Measurements from ENCODE around the gene ZBTB20.

Gene ZBTB20

GRCh38 chr3:114350271-114350670, 796.8 kb downstream of the ZBTB20 start:
- DNase-seq: no peak

GRCh38 chr3:114344492-114344891, 802.6 kb downstream of the ZBTB20 start:
- no peak for DNase-seq

GRCh38 chr3:114338651-114339357, 808.3 kb downstream of the ZBTB20 start:
- DNase-seq: no peak

- no peak for DNase-seq
These were observed 810.2 kb downstream of the ZBTB20 start for GRCh38 chr3:114336857-114337256.

GRCh38 chr3:114336122-114336697, 810.9 kb downstream of the ZBTB20 start:
- no peak for DNase-seq

- DNase-seq: no peak
These were observed 813.2 kb downstream of the ZBTB20 start for GRCh38 chr3:114333923-114334240.

- DNase-seq: peak in 16 of 51 donors; percentile 5 to 72 (median 32)
These were observed 813.7 kb downstream of the ZBTB20 start for GRCh38 chr3:114333180-114333922.

GRCh38 chr3:114332342-114333179, 814.5 kb downstream of the ZBTB20 start:
- no peak for DNase-seq

GRCh38 chr3:114331710-114332109, 815.4 kb downstream of the ZBTB20 start:
- no peak for DNase-seq

GRCh38 chr3:114331007-114331406, 816.1 kb downstream of the ZBTB20 start:
- no peak for DNase-seq

GRCh38 chr3:114329823-114330222, 817.3 kb downstream of the ZBTB20 start:
- no peak for DNase-seq

GRCh38 chr3:114328345-114328744, 818.7 kb downstream of the ZBTB20 start:
- no peak for DNase-seq

GRCh38 chr3:114327665-114328064, 819.4 kb downstream of the ZBTB20 start:
- DNase-seq: no peak

- no peak for DNase-seq
These were observed 823.4 kb downstream of the ZBTB20 start for GRCh38 chr3:114323546-114324254.

- no peak for DNase-seq
These were observed 826.8 kb downstream of the ZBTB20 start for GRCh38 chr3:114320246-114320645.

- no peak for DNase-seq
These were observed 827.6 kb downstream of the ZBTB20 start for GRCh38 chr3:114319453-114319852.

- DNase-seq: no peak
These were observed 828.8 kb downstream of the ZBTB20 start for GRCh38 chr3:114318295-114318694.

GRCh38 chr3:114314282-114314681, 832.8 kb downstream of the ZBTB20 start:
- no peak for DNase-seq

- no peak for DNase-seq
These were observed 833.7 kb downstream of the ZBTB20 start for GRCh38 chr3:114313426-114313825.

GRCh38 chr3:114310695-114311094, 836.4 kb downstream of the ZBTB20 start:
- DNase-seq: no peak

- DNase-seq: peak in 1 of 51 donors; percentile 100
These were observed 838.3 kb downstream of the ZBTB20 start for GRCh38 chr3:114308830-114309229.

All from hypothalamus (tissue), 51 donors.